SU-DHL-6 (cell line): ENCODE measurements around the gene PPIP5K2.

ENCODE experiments used
- H2AFZ ChIP-seq: fragments of 200-600 bp; sonication (generic); 2 replicates; pipeline ENCODE4 v1.6.1; 2014; ENCODE audit warnings: low read depth, mild to moderate bottlenecking, moderate library complexity, mixed read lengths, antibody characterized with exemption, low read length; ENCODE audit not compliant: severe bottlenecking
- H3F3A ChIP-seq: fragments of 200-600 bp; shearing (Covaris generic); 2 replicates; pipeline ENCODE4 v1.6.0; 2016; ENCODE audit warnings: antibody characterized with exemption, mild to moderate bottlenecking; ENCODE audit not compliant: insufficient read depth
- H3K27ac ChIP-seq: fragments of 200-600 bp; sonication (generic); 2 replicates; pipeline ENCODE4 v1.5.1; 2016; ENCODE audit warnings: low read depth, mild to moderate bottlenecking, low read length, moderate library complexity, mixed read lengths
- H3K27me3 ChIP-seq: fragments of 200-600 bp; sonication (generic), shearing (Covaris generic); 2 replicates; pipeline ENCODE4 v1.6.0; 2014; ENCODE audit warnings: mild to moderate bottlenecking, low read length
- H3K36me3 ChIP-seq: fragments of 200-600 bp; sonication (generic); 2 replicates; pipeline ENCODE4 v1.6.1; 2014; ENCODE audit warnings: mild to moderate bottlenecking, low read length, mixed read lengths
- H3K4me2 ChIP-seq: fragments of 300-600, 200-600 bp; shearing (Covaris generic), sonication (generic); 2 replicates; pipeline ENCODE4 v1.6.0; 2014; ENCODE audit warnings: low read length, low read depth, mild to moderate bottlenecking; ENCODE audit not compliant: poor library complexity, severe bottlenecking
- H3K4me3 ChIP-seq: fragments of 200-600 bp; sonication (generic); 2 replicates; pipeline ENCODE4 v1.5.1; 2014; ENCODE audit warnings: antibody characterized with exemption, low read length, mild to moderate bottlenecking, mixed read lengths; ENCODE audit not compliant: insufficient read depth, poor library complexity, severe bottlenecking
- H3K79me2 ChIP-seq: fragments of 200-600 bp; sonication (generic); 2 replicates; pipeline ENCODE4 v1.6.1; 2014; ENCODE audit warnings: mild to moderate bottlenecking, low read length, moderate library complexity; ENCODE audit not compliant: insufficient read depth
- H3K9ac ChIP-seq: fragments of 200-600 bp; sonication (generic); 2 replicates; pipeline ENCODE4 v1.7.0; 2014; ENCODE audit warnings: mild to moderate bottlenecking, low read length
- H3K9me2 ChIP-seq: fragments of 200-600 bp; sonication (generic); replicated peaks from 2 replicates; pipeline ENCODE4 v1.6.1; 2014; ENCODE audit warnings: low read length; ENCODE audit not compliant: insufficient read depth
- H3K9me3 ChIP-seq: fragments of 200-600 bp; sonication (generic); 2 replicates; pipeline ENCODE4 v1.6.1; 2014; ENCODE audit warnings: low read length, mixed read lengths; ENCODE audit not compliant: insufficient read depth
- H4K20me1 ChIP-seq: fragments of 200-600 bp; sonication (generic); 2 replicates; pipeline ENCODE4 v1.6.1; 2014; ENCODE audit warnings: low read depth, mild to moderate bottlenecking, antibody characterized with exemption, low read length, moderate library complexity, mixed read lengths
- CTCF ChIP-seq: fragments of 200-600 bp; sonication (generic); IDR thresholded peaks from one replicate; pipeline ENCODE4 v1.5.1; 2017; ENCODE audit warnings: antibody characterized with exemption, mild to moderate bottlenecking, low read length, moderate library complexity; ENCODE audit not compliant: insufficient read depth, poor library complexity, severe bottlenecking
- EZH2phosphoT487 ChIP-seq: fragments of 200-600 bp; sonication (generic), shearing (Covaris generic); conservative IDR thresholded peaks from 2 replicates; pipeline ENCODE4 v1.6.1; 2018; ENCODE audit warnings: mild to moderate bottlenecking, antibody characterized with exemption, low read length, moderate library complexity, mixed read lengths

The PPIP5K2 gene

GRCh38 chr5:103108086-103108485, 12.0 kb upstream of the PPIP5K2 start:
- no peaks in the 10 kb centered on the region for H3F3A ChIP-seq
- H3K9me3 ChIP-seq = no peaks in the 10 kb centered on the region
- no peaks in the 10 kb centered on the region for H3K9me2 ChIP-seq
- no peak overlapping the region for H3K4me2 ChIP-seq
- H2AFZ ChIP-seq = no peak overlapping the region
- TF ChIP-seq CTCF = no peak
- TF ChIP-seq EZH2phosphoT487 = no peak
- no peaks in the 10 kb centered on the region for H3K79me2 ChIP-seq
- H3K4me3 ChIP-seq = no peak overlapping the region
- no peaks in the 10 kb centered on the region for H3K27me3 ChIP-seq
- 0 out of 2 replicates have a peak, but pooled peaks cover 4% of the 10 kb centered on the region for H3K36me3 ChIP-seq
- H4K20me1 ChIP-seq = no peaks in the 10 kb centered on the region
- H3K9ac ChIP-seq = no peak overlapping the region
- no peak overlapping the region for H3K27ac ChIP-seq

- Histone ChIP-seq H3K9me2 (no peaks in the 10 kb centered on the region), H3K9me3 (no peaks in the 10 kb centered on the region), H3F3A (no peaks in the 10 kb centered on the region), H3K27me3 (no peaks in the 10 kb centered on the region), H3K27ac (no peak overlapping the region), H3K79me2 (peaks cover 4% of the 10 kb centered on the region; the same call in 1 of the 2 replicates), H3K9ac (no peak overlapping the region), H3K4me3 (no peak overlapping the region), H2AFZ (no peak overlapping the region), H3K4me2 (no peak overlapping the region), H3K36me3 (0 out of 2 replicates have a peak, but pooled peaks cover 4% of the 10 kb centered on the region), H4K20me1 (no peaks in the 10 kb centered on the region)
- TF ChIP-seq CTCF (no peak), EZH2phosphoT487 (no peak)
These were observed 10.8 kb upstream of the PPIP5K2 start for GRCh38 chr5:103109277-103109676.

- H3K79me2 ChIP-seq = peaks cover 7% of the 10 kb centered on the region; the same call in 1 of the 2 replicates
- no peaks in the 10 kb centered on the region for H3K9me2 ChIP-seq
- no peak overlapping the region for H3K9ac ChIP-seq
- no peaks in the 10 kb centered on the region for H3F3A ChIP-seq
- H2AFZ ChIP-seq = no peak overlapping the region
- TF ChIP-seq CTCF = no peak
- TF ChIP-seq EZH2phosphoT487 = no peak
- no peaks in the 10 kb centered on the region for H3K27me3 ChIP-seq
- no peaks in the 10 kb centered on the region for H4K20me1 ChIP-seq
- no peak overlapping the region for H3K27ac ChIP-seq
- no peak overlapping the region for H3K4me3 ChIP-seq
- H3K9me3 ChIP-seq = no peaks in the 10 kb centered on the region
- no peak overlapping the region for H3K4me2 ChIP-seq
- H3K36me3 ChIP-seq = no peaks in the 10 kb centered on the region
These were observed 9.7 kb upstream of the PPIP5K2 start for GRCh38 chr5:103110403-103110802.
